Activated T-helper 2 cell treated with anti-CD3 and anti-CD28 coated beads, Interferon-gamma antibody, Interleukin-2, Interleukin-4, amounts not matched to agents 10 μg/mL and 5 μg/mL and 100 μg/mL, durations not matched to agents 14 hours and 24 hours and 36 hours (primary cell): Measurements from ENCODE around the gene AKAP11. TPM values are rescaled to one million over a fixed set of nuclear protein-coding genes. Genes with fewer than 3 reads are reported as not detected.
A peak's percentile ranks its signal among the peaks of the same experiment; 100 is the strongest.

ENCODE experiments used
- DNase-seq: peaks from one replicate; pipeline ENCODE4 v3.0.0; 2021; ENCODE audit warnings: low spot score
- H3K27ac Mint-ChIP-seq: one replicate; pipeline ENCODE4 v1.8.0; 2021; ENCODE audit warnings: mixed read lengths
- H3K27me3 Mint-ChIP-seq: one replicate; pipeline ENCODE4 v1.8.0; 2021; ENCODE audit warnings: low read depth, mixed read lengths
- H3K36me3 Mint-ChIP-seq: one replicate; pipeline ENCODE4 v1.8.0; 2021; ENCODE audit warnings: low read depth, mixed read lengths
- H3K4me1 Mint-ChIP-seq: one replicate; pipeline ENCODE4 v1.8.0; 2021; ENCODE audit warnings: low read depth, mixed read lengths
- H3K4me3 Mint-ChIP-seq: one replicate; pipeline ENCODE4 v1.8.0; 2021; ENCODE audit warnings: low read depth, mild to moderate bottlenecking, moderate library complexity, mixed read lengths
- H3K9me3 Mint-ChIP-seq: one replicate; pipeline ENCODE4 v1.8.0; 2021; ENCODE audit warnings: mixed read lengths
- intact Hi-C: fragments of 100-400 bp; cut with micrococcal nuclease; formaldehyde crosslinking; loops from one replicate; pipeline ENCODE4 v1.15.1; 2023
- total RNA-seq: library from RNA; stranded (reverse); gene quantifications from 2 replicates; pipeline ENCODE4 v1.2.3, GENCODE V29; 2022

Gene AKAP11
- total RNA-seq, 1 donor from 2014 or later = 34.9 TPM

DNA sequence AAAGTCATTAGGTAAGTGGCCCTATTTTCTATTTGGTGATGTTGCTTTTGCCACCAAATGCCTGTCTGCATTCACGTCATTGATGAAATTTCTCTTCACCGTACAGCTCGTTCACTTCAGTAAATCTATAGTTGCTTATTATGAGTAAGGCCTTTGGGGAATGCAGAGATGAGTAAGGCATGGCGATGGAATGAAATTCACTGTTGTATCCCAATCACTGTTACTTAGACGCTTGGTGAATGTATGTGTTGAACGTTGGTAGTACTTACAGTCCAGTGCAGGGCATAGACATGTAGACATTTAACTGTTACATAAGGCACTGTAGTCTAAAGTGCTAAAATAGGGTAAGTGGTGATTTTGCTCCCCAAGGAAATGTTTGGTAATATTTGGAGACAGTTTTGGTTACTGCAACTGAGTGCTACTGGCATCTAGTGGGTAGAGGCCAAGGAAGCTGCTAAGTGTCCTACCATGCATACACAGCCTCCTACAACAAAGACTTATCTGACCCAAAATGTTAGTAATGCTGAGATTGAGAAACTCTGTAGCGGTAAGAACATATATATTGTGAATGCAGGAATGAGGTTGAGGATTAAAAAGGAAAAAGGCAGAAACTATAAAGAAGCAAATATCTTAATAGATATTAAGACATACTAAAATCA, 5.8 kb downstream of the AKAP11 start:
- intact Hi-C loops = loop anchor here (5.0 to 10.0 kb wide), 3 partner anchors 50 to 767 kb away; no protein-coding TSS in a partner anchor
- no peak for DNase-seq
- H3K36me3 Mint-ChIP-seq = peaks cover 44% of the 10 kb centered on the region
- peaks cover 47% of the 10 kb centered on the region for H3K4me1 Mint-ChIP-seq
- no peak overlapping the region for H3K4me3 Mint-ChIP-seq
- peak overlapping the region; percentile 31 for H3K27ac Mint-ChIP-seq
- H3K27me3 Mint-ChIP-seq = no peaks in the 10 kb centered on the region
- no peaks in the 10 kb centered on the region for H3K9me3 Mint-ChIP-seq

DNA sequence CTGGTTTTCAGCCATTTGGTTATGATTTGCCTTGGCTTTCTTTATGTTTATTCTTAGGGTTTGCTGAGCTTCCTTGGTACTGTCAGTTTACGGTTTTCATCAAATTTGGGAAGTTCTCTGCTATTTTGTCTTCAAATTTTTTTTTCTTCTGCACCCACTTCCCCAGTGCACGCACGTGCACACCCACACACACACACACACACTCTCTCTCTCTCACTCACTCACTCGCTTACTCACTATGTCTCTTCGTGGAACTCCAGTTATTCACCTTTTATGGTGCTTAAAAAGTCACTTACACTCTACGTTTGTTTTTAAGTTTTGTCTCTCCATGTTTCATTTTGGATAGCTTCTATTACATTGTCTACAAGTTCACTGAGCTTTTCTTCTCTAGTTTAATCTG, 7.1 kb downstream of the AKAP11 start:
- peaks cover 46% of the 10 kb centered on the region for H3K4me1 Mint-ChIP-seq
- no peak for DNase-seq

DNA sequence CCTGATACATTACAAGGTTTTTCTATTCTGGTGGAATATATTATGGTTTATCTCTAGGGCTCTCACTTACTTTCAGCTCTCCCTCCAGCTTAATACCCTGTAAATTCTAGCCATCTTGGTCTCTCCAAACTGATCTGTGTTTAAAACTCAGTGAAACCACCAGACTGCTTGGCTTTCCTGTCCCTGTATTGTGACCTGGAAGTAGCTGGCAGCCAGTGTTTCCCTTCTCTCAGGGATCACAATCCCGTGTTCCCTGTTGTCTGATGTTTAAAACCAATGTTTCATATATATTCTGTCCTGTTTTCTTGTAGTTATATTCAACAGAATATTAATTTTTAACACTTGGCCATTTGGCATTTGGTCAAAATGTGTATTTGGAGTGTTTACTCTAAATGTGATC, 8.0 kb downstream of the AKAP11 start:
- no peak for DNase-seq
- H3K4me3 Mint-ChIP-seq = no peak overlapping the region
- H3K27ac Mint-ChIP-seq = no peak overlapping the region
- peaks cover 42% of the 10 kb centered on the region for H3K4me1 Mint-ChIP-seq
- no peaks in the 10 kb centered on the region for H3K27me3 Mint-ChIP-seq
- intact Hi-C loops = loop anchor here (5.0 to 10.0 kb wide), 3 partner anchors 47 to 765 kb away; no protein-coding TSS in a partner anchor
- H3K9me3 Mint-ChIP-seq = no peaks in the 10 kb centered on the region
- peaks cover 44% of the 10 kb centered on the region for H3K36me3 Mint-ChIP-seq

More for the DNA sequence above, 7.1 kb downstream of the AKAP11 start:
- H3K27ac Mint-ChIP-seq = no peak overlapping the region
- H3K4me3 Mint-ChIP-seq = no peak overlapping the region
- intact Hi-C loops = loop anchor here (5.0 to 10.0 kb wide), 3 partner anchors 48 to 766 kb away; no protein-coding TSS in a partner anchor
- H3K27me3 Mint-ChIP-seq = no peaks in the 10 kb centered on the region
- peaks cover 48% of the 10 kb centered on the region for H3K36me3 Mint-ChIP-seq
- H3K9me3 Mint-ChIP-seq = no peaks in the 10 kb centered on the region

DNA sequence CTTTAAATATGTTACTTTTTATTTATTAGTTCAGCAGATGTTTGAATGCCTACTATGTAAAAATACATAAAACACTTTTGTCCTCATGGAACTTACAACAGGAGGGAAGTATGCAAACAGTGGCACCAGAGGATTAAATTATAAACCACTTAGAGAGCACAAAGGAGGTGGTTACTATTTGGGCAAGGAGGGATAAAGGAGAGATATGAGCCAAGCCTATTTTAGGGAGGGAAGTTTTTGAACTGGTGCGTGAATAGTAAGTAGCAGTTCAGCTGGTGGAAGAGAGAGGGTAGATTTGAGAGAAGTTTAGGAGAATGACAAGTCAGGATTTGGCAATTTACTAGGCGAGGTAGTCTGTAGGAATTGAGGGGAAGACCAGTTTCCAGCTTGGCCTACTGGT, 8.6 kb downstream of the AKAP11 start:
- intact Hi-C loops = no loop called here
- Mint-ChIP-seq H3K27me3 (no peaks in the 10 kb centered on the region), H3K36me3 (peaks cover 42% of the 10 kb centered on the region), H3K9me3 (no peaks in the 10 kb centered on the region), H3K27ac (no peak overlapping the region), H3K4me1 (peaks cover 40% of the 10 kb centered on the region), H3K4me3 (no peak overlapping the region)
- DNase-seq = no peak

DNA sequence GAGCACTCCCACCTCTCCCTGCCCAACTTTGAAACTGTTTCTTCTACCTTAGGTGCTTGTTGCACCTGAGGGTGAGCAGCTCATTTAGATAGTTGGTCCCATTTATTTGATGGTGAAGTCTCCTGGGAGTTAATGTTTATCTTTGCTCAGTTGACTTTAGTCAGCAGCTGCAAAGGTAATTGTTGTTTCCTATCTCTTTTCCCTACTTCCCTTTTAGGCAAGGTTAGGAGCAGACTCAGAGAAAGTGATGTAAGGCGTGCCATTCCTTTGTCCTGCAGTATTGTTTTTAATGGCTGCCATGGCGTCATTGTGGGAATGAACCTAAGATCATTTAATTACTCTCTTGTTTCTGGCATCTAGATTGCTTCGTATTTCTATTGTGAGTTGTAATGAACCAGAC, 11.6 kb downstream of the AKAP11 start:
- Mint-ChIP-seq H3K4me3 (no peak overlapping the region), H3K27me3 (no peaks in the 10 kb centered on the region)

DNA sequence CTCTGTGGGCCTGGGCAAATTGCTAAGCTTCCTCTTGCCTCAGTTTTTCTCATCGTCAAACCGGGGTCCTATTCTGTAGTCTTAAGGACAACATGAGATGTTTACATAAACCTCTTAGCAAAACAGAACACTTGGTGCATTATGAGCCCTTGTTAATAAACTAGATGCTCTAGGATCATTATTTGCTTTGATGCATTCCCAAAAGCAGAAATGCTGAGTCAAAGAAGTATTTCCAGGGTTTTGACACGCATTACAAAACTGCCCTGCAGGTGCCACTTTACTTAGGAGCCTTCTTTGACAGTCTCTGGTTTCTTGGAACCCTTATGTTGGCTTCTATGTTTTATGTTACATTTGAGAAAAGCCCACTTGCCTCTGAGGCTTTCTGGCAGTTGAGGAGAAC, 12.1 kb downstream of the AKAP11 start:
- DNase-seq = no peak
- Mint-ChIP-seq H3K27ac (no peak overlapping the region), H3K4me3 (no peak overlapping the region), H3K4me1 (peaks cover 35% of the 10 kb centered on the region), H3K36me3 (peaks cover 46% of the 10 kb centered on the region), H3K27me3 (no peaks in the 10 kb centered on the region), H3K9me3 (no peaks in the 10 kb centered on the region)
- intact Hi-C loops = no loop called here

More for the DNA sequence above, 11.6 kb downstream of the AKAP11 start:
- H3K27ac Mint-ChIP-seq = no peak overlapping the region
- DNase-seq = no peak
- no peaks in the 10 kb centered on the region for H3K9me3 Mint-ChIP-seq
- peaks cover 41% of the 10 kb centered on the region for H3K36me3 Mint-ChIP-seq
- peaks cover 34% of the 10 kb centered on the region for H3K4me1 Mint-ChIP-seq
- intact Hi-C loops = no loop called here

DNA sequence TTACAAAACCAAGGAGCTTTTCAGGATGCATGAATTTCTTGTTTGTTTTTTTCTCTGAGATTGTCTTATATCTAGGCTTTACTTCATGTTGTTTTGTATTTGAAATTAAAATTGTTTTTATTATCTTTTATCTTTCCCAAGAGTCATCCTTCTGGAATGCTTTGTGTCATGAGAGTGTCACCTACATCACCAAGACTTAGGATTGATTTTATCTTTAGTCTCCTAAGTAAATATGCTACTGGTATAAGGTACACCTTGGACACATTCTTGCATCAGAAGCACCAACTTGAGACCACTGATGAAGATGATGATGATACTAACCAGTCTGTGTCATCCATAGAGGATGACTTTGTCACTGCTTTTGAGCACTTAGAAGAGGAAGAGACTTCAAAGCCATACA, 26.4 kb downstream of the AKAP11 start:
- H3K4me1 Mint-ChIP-seq = peaks cover 14% of the 10 kb centered on the region

DNA sequence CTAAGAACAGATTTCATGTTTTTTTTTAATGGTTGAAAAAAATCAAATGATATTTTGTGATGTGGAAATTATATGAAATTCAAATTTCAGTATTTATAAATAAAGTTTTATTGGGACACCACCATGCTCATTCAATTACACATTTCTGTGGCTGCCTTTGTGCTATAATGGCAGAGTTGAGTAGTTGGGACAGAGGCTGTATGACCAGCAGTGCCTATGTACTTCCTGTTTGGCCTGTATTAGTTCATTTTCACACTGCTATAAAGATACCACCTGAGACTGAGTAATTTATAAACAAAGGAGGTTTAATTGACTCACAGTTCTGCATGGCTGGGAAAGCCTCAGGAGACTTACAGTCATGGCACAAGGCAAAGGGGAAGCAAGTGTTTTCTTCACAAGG, 33.6 kb downstream of the AKAP11 start:
- H3K4me3 Mint-ChIP-seq = no peak overlapping the region
- peaks cover 89% of the 10 kb centered on the region for H3K36me3 Mint-ChIP-seq
- intact Hi-C loops = no loop called here
- peaks cover 7% of the 10 kb centered on the region for H3K9me3 Mint-ChIP-seq
- H3K27me3 Mint-ChIP-seq = no peaks in the 10 kb centered on the region
- no peak for DNase-seq
- H3K27ac Mint-ChIP-seq = no peak overlapping the region
- H3K4me1 Mint-ChIP-seq = peaks cover 20% of the 10 kb centered on the region

More for the DNA sequence above, 26.4 kb downstream of the AKAP11 start:
- Mint-ChIP-seq H3K27me3 (no peaks in the 10 kb centered on the region), H3K27ac (no peak overlapping the region), H3K36me3 (peaks cover 82% of the 10 kb centered on the region), H3K4me3 (no peak overlapping the region), H3K9me3 (peaks cover 8% of the 10 kb centered on the region)
- intact Hi-C loops = no loop called here
- no peak for DNase-seq

DNA sequence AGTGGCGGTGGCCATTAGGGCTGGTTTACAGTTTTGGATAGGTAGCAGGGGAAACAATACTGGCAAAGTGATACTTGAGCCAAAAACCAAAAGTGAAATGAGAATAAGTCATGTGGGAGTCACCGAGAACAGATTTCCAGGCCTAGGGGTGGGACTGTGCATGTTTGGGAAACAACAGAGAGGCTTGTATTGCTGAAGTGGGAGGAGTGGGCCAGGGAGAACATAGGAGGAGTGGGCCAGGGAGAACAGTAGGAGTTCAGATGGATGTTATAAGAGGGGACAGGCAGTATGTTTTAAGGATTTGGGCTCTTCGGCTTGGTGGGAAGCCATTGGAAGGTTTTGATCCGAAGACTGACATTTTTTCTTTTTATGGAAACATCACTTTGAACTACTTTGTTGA, 35.5 kb downstream of the AKAP11 start:
- Mint-ChIP-seq H3K27me3 (no peaks in the 10 kb centered on the region), H3K27ac (no peak overlapping the region), H3K4me1 (peaks cover 24% of the 10 kb centered on the region), H3K4me3 (no peak overlapping the region), H3K36me3 (peaks cover 82% of the 10 kb centered on the region), H3K9me3 (no peaks in the 10 kb centered on the region)
- DNase-seq = no peak
- intact Hi-C loops = no loop called here

DNA sequence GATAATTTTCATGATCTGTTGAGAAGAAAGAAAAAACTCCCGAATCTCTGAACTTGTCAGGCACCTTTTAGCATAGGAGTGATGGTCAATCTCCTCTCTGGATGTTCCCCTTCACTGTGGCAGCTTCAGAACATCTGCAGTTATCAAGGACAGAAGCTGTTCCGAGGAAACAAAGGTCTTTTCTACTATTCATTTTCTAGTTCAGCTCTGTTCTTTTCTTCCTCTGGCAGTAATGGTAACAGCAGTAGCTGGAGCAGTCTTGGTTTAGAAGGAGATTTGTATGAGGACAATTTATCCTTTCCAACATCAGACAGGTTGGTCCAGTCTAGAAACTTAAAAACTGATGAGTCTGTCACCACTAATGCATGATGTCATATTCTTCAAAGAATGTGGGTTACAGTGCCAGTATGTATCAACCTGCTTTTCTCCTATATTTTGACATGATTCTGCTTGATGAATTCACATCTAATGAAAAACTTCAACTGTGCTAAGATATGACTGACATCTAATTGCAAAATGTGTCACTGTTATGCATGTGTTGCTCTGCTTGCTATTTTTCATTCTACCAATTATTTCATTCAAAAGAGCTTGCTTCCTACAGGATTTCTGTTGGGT, 41.0 kb downstream of the AKAP11 start:
- H3K36me3 Mint-ChIP-seq = peaks cover 67% of the 10 kb centered on the region
- H3K27me3 Mint-ChIP-seq = no peaks in the 10 kb centered on the region

DNA sequence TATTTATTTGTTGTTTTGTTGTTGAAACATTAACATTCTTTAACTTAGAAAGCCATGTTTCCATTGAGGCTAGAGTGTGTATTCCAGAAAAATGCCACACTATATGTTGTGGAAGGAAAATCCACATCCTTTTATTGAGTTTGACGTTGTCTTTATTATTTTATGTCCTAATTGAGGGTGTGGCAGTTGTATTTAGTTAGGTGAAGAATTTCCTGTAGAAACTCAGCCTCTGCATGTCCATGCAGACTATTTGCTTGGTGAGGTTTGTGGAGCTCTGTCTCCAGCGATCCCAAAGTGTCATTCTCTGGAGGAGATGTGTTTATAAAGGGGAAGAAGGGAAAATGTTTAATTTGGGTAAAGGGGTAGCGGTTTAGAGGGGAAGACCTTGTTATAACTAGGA, 46.6 kb downstream of the AKAP11 start:
- Mint-ChIP-seq H3K27me3 (no peaks in the 10 kb centered on the region), H3K4me3 (no peak overlapping the region), H3K36me3 (peaks cover 61% of the 10 kb centered on the region), H3K9me3 (no peaks in the 10 kb centered on the region), H3K27ac (no peak overlapping the region), H3K4me1 (peaks cover 17% of the 10 kb centered on the region)
- intact Hi-C loops = no loop called here
- DNase-seq = no peak

More for the DNA sequence above, 41.0 kb downstream of the AKAP11 start:
- H3K27ac Mint-ChIP-seq = no peak overlapping the region
- intact Hi-C loops = no loop called here
- peaks cover 24% of the 10 kb centered on the region for H3K4me1 Mint-ChIP-seq
- H3K9me3 Mint-ChIP-seq = no peaks in the 10 kb centered on the region
- no peak overlapping the region for H3K4me3 Mint-ChIP-seq
- DNase-seq = no peak

DNA sequence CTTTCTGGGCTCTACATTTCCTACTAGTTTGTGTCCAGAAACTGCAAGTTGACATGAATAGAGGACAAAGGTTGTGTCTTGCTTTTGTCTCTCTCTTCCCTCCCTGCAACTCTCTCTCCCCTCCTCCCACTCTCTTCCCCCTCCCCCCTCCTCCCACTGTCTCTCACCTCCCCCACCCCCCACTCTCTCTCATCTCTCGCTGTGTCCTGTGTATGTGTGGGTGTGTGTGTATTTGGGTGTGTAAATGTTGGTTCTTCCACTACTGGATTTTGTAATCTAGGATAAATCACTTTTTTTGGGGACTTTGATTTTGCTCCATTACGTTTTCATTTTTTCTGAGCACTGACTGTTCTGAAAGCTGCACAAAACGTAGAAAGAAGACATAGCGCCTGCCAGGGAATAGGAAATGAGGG, 48.4 kb downstream of the AKAP11 start:
- peaks cover 57% of the 10 kb centered on the region for H3K36me3 Mint-ChIP-seq
- H3K9me3 Mint-ChIP-seq = no peaks in the 10 kb centered on the region
- H3K27ac Mint-ChIP-seq = no peak overlapping the region
- H3K4me1 Mint-ChIP-seq = peaks cover 15% of the 10 kb centered on the region
- H3K27me3 Mint-ChIP-seq = no peaks in the 10 kb centered on the region
- intact Hi-C loops = no loop called here
- no peak for DNase-seq
- peak overlapping the region; percentile 3 for H3K4me3 Mint-ChIP-seq

DNA sequence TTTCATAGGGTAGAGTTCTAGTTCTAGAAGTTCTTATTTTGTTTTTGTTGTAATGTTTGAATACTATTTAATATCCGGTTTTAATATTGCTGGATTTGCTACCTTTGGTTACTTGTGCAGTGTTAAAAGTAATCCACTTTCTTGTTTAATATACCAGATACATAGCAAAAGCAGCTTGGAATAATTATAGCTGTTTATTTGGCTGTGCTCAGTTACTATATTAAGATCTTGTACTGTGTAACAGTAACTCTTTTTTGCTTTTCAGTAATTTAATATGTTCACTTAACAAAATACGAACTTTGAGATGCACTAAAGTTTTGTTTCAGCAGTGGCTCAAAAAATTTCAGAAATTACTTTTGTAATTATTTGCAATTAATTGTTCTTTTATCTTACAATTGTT, 50.9 kb downstream of the AKAP11 start:
- Mint-ChIP-seq H3K4me1 (peaks cover 22% of the 10 kb centered on the region), H3K27ac (no peak overlapping the region), H3K4me3 (no peak overlapping the region), H3K36me3 (peaks cover 40% of the 10 kb centered on the region), H3K9me3 (no peaks in the 10 kb centered on the region), H3K27me3 (no peaks in the 10 kb centered on the region)
- intact Hi-C loops = no loop called here
- no peak for DNase-seq
